GM18526 (cell line): ENCODE measurements around the gene TYW5.
A peak's percentile ranks its signal among the peaks of the same experiment; 100 is the strongest.

Experiments
- POLR2A ChIP-seq: IDR thresholded peaks from 3 replicates; pipeline ENCODE4 v1.6.1; 2011; ENCODE audit not compliant: insufficient read length; ENCODE audit errors: extremely low read depth

Gene TYW5

GRCh38 chr2:199955339-199956061 is at the start of gene TYW5, which contains the start of gene MAIP1:
Gene TYW5, minus strand, starts transcription at chr2:199955491. Its CDS starts 21 bp downstream, at chr2:199955470.
Gene MAIP1, plus strand, starts transcription at chr2:199955582. Its CDS starts 217 bp downstream, at chr2:199955799.
- TF ChIP-seq POLR2A, result peak; percentile 88

GRCh38 chr2:200003444-200003843 is 48.2 kb upstream of the TYW5 start:
- TF ChIP-seq POLR2A, result no peak

- TF ChIP-seq POLR2A, result no peak
These were observed 45.3 kb upstream of the TYW5 start for GRCh38 chr2:200000444-200001163.

- TF ChIP-seq POLR2A, result no peak
These were observed 43.9 kb upstream of the TYW5 start for GRCh38 chr2:199999166-199999565.

GRCh38 chr2:199997296-199997695 is 42.0 kb upstream of the TYW5 start:
- TF ChIP-seq POLR2A, result no peak

- TF ChIP-seq POLR2A, result no peak
These were observed 39.6 kb upstream of the TYW5 start for GRCh38 chr2:199994896-199995295.

GRCh38 chr2:199994371-199994770 is 39.1 kb upstream of the TYW5 start:
- no peak for TF ChIP-seq POLR2A

GRCh38 chr2:199992296-199992695 is 37.0 kb upstream of the TYW5 start:
- no peak for TF ChIP-seq POLR2A

- TF ChIP-seq POLR2A, result no peak
These were observed 36.4 kb upstream of the TYW5 start for GRCh38 chr2:199991691-199992090.

GRCh38 chr2:199989822-199990221 is 34.5 kb upstream of the TYW5 start:
- no peak for TF ChIP-seq POLR2A

GRCh38 chr2:199988151-199988550 is 32.9 kb upstream of the TYW5 start:
- no peak for TF ChIP-seq POLR2A

GRCh38 chr2:199987586-199987985 is 32.3 kb upstream of the TYW5 start:
- TF ChIP-seq POLR2A, result no peak

- no peak for TF ChIP-seq POLR2A
These were observed 30.4 kb upstream of the TYW5 start for GRCh38 chr2:199985625-199986207.

GRCh38 chr2:199984755-199985154 is 29.5 kb upstream of the TYW5 start:
- no peak for TF ChIP-seq POLR2A

GRCh38 chr2:199984159-199984558 is 28.9 kb upstream of the TYW5 start:
- no peak for TF ChIP-seq POLR2A

GRCh38 chr2:199983534-199983933 is 28.2 kb upstream of the TYW5 start:
- TF ChIP-seq POLR2A, result no peak
